Breast epithelium (tissue), 3 donors: Measurements from ENCODE around the gene SNTG2.

ENCODE experiments used
- CTCF ChIP-seq, 3 donors: fragments of 450-650 bp; IDR thresholded peaks; one replicate each; pipeline ENCODE4 v1.5.1; 2016 to 2017; ENCODE audit warnings: antibody characterized with exemption in 3 of 3, mild to moderate bottlenecking in 3 of 3, moderate library complexity in 3 of 3
- POLR2A ChIP-seq: fragments of 450-650 bp; IDR thresholded peaks from one replicate; pipeline ENCODE4 v1.6.1; 2016; ENCODE audit warnings: antibody characterized with exemption, mild to moderate bottlenecking, moderate library complexity
- POLR2AphosphoS5 ChIP-seq, 3 donors: sonication (generic); formaldehyde crosslinking; IDR thresholded peaks; one replicate each; pipeline ENCODE4 v1.6.1; 2017; ENCODE audit warnings: antibody characterized with exemption in 3 of 3

DNA sequence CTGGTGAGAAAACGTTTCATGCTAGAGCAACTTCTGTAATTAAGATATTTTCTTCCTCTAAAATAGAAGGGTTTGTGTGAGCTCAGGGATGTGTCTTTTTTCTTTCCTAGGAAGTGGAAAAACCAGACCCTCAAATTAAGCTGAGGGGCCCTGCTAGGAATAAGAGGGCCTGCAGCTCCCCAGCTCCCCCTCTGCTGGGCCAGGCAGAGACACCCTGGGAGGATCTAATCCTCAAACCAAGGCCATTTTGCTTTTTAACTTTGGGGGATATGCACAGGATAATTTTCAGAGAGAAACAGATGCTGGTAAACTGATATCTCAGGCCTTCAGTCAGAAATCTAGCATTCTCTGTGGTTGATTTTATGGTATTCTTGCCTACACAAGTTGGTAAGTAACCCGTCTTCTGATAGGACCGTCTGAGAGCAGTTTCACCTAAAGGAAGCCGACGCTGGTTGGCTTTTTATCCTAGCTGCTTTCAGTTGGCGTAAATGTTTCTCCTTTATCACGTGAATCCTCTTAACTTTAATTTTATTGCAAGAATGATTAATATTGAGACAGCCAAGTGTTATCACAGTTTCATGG, 34.8 kb downstream of the SNTG2 start:
- TF ChIP-seq POLR2A (no peak), CTCF (IDR thresholded peaks at IDR 0.05) (no peak), POLR2AphosphoS5 (IDR thresholded peaks at IDR 0.05) (no peak)
